ENCODE measurements around the gene CHAD. TPM values are rescaled to one million over a fixed set of nuclear protein-coding genes. Genes with fewer than 3 reads are reported as not detected.
A peak's percentile ranks its signal among the peaks of the same experiment; 100 is the strongest.

CHAD gene
- total RNA-seq, 2 donors from 2014 or later: 8.8 to 13.2 TPM

DNA sequence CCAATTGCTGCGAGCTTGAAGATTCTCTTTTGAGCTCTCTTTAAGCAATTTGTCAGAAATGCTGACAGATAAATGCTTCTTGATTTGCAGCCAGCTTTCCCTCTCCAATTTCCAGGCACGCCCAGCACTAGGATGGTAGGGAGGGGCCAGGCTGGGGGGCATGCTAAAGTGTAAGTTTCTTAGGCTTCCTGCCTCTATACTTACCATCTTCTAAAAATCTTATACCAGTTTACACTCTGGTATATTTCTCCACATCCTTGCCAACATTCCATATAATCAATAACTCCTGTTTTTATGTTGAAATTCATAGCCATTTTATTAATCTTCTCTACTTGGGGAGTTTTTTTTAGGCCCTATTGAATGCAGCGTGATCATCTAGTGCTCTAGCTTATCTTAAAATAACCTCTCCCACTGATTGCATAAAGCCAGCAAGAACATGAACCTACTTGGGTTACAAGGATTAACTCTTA lies 25.1 kb downstream of the CHAD start:
- DNase-seq: no peak
- no peak for TF ChIP-seq POLR2A (IDR thresholded peaks at IDR 0.05)
- TF ChIP-seq, protein P1, sequence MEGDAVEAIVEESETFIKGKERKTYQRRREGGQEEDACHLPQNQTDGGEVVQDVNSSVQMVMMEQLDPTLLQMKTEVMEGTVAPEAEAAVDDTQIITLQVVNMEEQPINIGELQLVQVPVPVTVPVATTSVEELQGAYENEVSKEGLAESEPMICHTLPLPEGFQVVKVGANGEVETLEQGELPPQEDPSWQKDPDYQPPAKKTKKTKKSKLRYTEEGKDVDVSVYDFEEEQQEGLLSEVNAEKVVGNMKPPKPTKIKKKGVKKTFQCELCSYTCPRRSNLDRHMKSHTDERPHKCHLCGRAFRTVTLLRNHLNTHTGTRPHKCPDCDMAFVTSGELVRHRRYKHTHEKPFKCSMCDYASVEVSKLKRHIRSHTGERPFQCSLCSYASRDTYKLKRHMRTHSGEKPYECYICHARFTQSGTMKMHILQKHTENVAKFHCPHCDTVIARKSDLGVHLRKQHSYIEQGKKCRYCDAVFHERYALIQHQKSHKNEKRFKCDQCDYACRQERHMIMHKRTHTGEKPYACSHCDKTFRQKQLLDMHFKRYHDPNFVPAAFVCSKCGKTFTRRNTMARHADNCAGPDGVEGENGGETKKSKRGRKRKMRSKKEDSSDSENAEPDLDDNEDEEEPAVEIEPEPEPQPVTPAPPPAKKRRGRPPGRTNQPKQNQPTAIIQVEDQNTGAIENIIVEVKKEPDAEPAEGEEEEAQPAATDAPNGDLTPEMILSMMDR (IDR thresholded peaks at IDR 0.05): no peak
- Histone ChIP-seq H3K27ac (peak overlapping the region; percentile 29 to 78 (median 52)), H3K9me3 (no peaks in the 10 kb centered on the region), H3K4me3 (no peak overlapping the region), H3K27me3 (no peaks in the 10 kb centered on the region), H3K4me1 (peaks cover 51% of the 10 kb centered on the region), H3K36me3 (replicated peaks in 1 of 2; ENCODE audit: insufficient read depth in 1 of 2, low read depth in 2 of 2) (no peaks in the 10 kb centered on the region)
- intact Hi-C loops (cut with DNase I): no loop called here
- WGBS, 2 donors: 14 to 15% methylated on average over 3 of the region's 3 CpGs
- ATAC-seq: no peak

DNA sequence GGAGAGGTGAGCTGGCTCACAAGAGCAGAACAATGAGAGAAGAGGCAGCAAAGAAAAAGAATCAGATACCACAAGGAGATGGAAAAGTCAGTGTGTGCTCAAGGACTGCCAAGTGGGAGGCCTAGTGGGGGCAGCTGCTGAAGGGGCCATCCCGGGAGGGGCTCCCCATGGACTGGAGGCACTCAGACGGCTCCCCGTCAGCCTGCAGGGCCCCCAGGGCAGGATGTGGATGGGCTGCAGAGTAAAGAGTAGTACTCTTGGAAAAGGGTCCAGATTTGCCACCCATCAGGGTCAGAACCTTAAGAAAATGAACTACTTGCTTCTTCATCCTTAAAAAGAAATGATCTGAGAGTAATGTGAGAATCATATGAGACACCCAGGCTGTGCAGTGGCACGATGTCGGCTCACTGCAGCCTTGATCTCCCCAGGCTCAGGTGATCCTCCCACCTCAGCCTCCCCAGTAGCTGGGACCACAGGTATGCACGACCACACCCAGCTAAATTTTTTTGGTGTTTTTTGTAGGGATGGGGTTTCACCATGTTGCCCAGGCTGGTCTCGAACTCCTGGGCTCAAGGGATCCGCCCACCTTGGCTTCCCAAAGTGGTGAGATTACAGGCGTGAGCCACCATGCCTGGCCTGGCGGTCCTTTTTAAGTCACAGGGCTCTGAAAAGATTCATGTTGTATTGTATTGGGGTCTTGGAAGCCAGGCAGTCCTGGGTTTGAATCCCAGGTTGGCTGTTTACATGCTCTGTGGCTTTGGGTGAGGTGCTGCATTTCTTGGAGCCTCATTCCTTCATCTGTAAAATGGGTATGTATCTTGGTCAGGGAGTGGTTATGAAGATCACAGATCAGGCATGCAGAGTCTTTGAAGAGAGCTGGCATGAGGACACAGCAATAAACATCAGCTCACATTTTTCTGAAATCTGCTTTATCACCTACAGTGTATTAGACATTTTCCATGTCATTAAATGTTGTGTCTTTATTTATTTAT lies 27.5 kb downstream of the CHAD start:
- Histone ChIP-seq H3K27ac (peak overlapping the region; percentile 67 to 83 (median 78)), H3K9me3 (no peaks in the 10 kb centered on the region), H3K36me3 (replicated peaks in 1 of 2; ENCODE audit: insufficient read depth in 1 of 2, low read depth in 2 of 2) (no peaks in the 10 kb centered on the region), H3K27me3 (no peaks in the 10 kb centered on the region), H3K4me3 (no peak overlapping the region), H3K4me1 (peaks cover 39% of the 10 kb centered on the region)
- intact Hi-C loops (cut with DNase I): no loop called here
- ATAC-seq (no peak), DNase-seq (no peak)
- WGBS, 2 donors: 86 to 88% methylated on average over 10 of the region's 10 CpGs
- TF ChIP-seq, protein P1 (IDR thresholded peaks at IDR 0.05): no peak
- no peak for TF ChIP-seq POLR2A (IDR thresholded peaks at IDR 0.05)

DNA sequence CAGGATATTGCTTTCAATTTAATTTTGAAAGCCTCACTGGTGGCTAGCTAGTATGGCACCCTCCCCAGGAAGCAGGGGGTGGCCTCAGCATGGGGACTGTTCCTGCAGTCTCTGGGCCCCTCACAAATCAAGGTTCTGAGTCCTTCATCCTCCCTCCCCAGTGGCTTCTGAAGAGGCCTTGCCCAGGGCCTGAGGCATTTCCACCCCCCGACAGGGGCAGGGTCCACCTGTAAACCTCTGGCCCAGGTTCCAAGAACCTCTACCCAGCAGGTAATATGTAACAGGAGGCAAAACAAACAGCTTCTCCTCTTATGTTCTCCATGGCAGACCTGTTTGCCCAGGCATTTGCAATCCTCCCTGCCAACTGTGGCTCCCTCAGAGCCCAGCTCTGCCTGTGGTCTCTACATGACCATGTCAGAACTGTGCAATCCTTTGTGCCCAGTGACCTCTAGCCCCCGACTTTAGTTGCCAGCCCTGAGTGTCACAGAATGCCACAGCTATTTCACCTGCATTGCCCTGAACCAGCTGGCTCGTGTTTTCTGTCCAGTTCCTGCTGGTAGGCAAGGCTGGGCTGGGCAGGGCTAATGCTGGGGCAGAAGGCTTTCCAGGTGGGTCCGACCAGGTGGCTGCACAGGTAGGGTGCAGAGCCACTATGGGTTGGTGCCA lies 28.4 kb downstream of the CHAD start:
- Histone ChIP-seq H3K4me1 (peaks cover 39% of the 10 kb centered on the region), H3K27me3 (no peaks in the 10 kb centered on the region), H3K27ac (peak overlapping the region; percentile 67 to 83 (median 78)), H3K36me3 (replicated peaks in 1 of 2; ENCODE audit: insufficient read depth in 1 of 2, low read depth in 2 of 2) (no peaks in the 10 kb centered on the region), H3K4me3 (no peak overlapping the region), H3K9me3 (no peaks in the 10 kb centered on the region)
- TF ChIP-seq, protein P1 (IDR thresholded peaks at IDR 0.05): no peak
- TF ChIP-seq POLR2A (IDR thresholded peaks at IDR 0.05): peak in 1 of 3 donors; percentile 32
- intact Hi-C loops (cut with DNase I): no loop called here
- 9 to 21% methylated on average over 4 of the region's 4 CpGs for WGBS, 2 donors
- peak; percentile 80 for ATAC-seq
- peak; percentile 56 to 66 (median 58) for DNase-seq

DNA sequence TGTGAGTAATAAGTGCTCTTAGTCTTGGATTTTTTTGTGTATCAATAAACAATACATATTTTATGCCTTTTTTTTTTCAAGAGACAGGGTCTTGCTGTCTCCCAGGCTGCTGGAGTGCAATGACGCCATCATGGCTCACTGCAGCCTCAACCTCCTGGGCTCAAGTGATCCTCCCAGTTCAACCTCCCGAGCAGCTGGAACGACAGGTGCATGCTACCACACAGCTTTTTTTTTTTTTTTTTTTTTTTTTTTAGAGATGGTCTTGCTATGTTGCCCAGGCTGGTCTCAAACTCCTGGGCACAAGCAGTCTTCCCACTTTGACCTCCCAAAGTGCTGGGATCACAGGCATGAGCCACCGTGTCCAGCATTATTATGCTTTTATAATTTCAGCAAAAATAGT lies 29.7 kb downstream of the CHAD start:
- no peak for TF ChIP-seq POLR2A (IDR thresholded peaks at IDR 0.05)
- TF ChIP-seq, protein P1 (IDR thresholded peaks at IDR 0.05): no peak
- peaks cover 39% of the 10 kb centered on the region for H3K4me1 ChIP-seq
- H3K4me3 ChIP-seq: no peak overlapping the region
- no peaks in the 10 kb centered on the region for H3K36me3 ChIP-seq (replicated peaks in 1 of 2; ENCODE audit: insufficient read depth in 1 of 2, low read depth in 2 of 2)
- no peaks in the 10 kb centered on the region for H3K27me3 ChIP-seq
- DNase-seq: no peak
- no peaks in the 10 kb centered on the region for H3K9me3 ChIP-seq
- intact Hi-C loops (cut with DNase I): no loop called here
- no peak overlapping the region for H3K27ac ChIP-seq
- ATAC-seq: no peak
- WGBS, 2 donors: 85 to 96% methylated on average over 4 of the region's 4 CpGs

Measured in body of pancreas (tissue), 4 donors.